Keratinocyte (primary cell): ENCODE measurements around the gene STON1.

ENCODE experiments used
- CTCF ChIP-seq, 3 experiments: IDR thresholded peaks in 1 of 3; conservative IDR thresholded peaks in 1 of 3; optimal IDR thresholded peaks in 1 of 3; 2 replicates in 2 of 3; 3 replicates in 1 of 3; pipeline versions ENCODE3 to v1.5.1; 2011; ENCODE audit warnings: low read length in 3 of 3, mild to moderate bottlenecking in 3 of 3, moderate library complexity in 2 of 3, control low read depth in 1 of 3, inconsistent platforms in 1 of 3; ENCODE audit not compliant: insufficient read depth in 2 of 3; ENCODE audit errors: extremely low read depth in 1 of 3
- EZH2 ChIP-seq: IDR thresholded peaks from one replicate; pipeline ENCODE4 v1.6.1; 2012; ENCODE audit warnings: inconsistent platforms, mild to moderate bottlenecking, low read length, moderate library complexity

DNA sequence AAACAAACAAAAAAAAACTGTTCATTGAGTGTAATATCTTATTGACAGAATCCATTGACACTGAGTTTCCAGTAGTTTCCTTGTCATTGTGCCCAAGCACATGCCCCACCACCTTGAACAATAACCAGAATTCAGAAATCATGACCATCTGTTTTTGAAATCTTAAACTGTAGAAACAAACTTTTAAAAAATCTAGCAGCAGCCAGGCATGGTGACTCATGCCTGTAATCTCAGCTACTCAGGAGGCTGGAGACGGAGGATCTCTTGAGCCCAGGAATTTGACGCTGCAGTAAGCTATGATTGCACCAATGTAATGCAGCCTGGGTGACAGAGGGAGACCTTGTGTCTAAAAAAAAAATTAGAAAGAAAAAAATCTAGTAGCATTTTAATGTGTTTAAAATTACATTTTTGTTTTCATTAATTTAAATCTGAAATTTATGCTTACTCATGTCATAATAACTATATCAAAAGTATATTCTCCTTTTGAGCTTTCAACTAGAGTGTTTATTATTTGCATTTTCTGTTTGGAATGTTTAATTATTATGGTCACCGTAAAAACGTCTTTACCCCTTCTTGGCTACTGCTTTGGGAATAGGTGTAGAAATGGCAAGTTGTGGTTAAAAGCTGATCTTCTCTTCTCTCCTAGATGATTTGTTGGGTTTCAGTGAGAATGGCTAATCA, 25.2 kb upstream of the STON1 start:
- TF ChIP-seq CTCF (optimal IDR thresholded peaks at IDR 0.05 in 1 of 3, IDR thresholded peaks at IDR 0.05 in 1 of 3, conservative IDR thresholded peaks at IDR 0.05 in 1 of 3; ENCODE audit: extremely low read depth in 1 of 3, insufficient read depth in 2 of 3, low read length in 3 of 3) (no peak), EZH2 (no peak)
